NT2/D1 (cell line): ENCODE measurements around the gene SHISAL2A.

ENCODE experiments used
- DNase-seq: peaks from one replicate; pipeline ENCODE4 v3.0.0-alpha.2; 2011; ENCODE audit warnings: low read depth, low spot score
- H3K27me3 ChIP-seq: 2 replicates; pipeline ENCODE4 v1.6.0; 2011; ENCODE audit warnings: mild to moderate bottlenecking; ENCODE audit not compliant: insufficient read length, insufficient read depth
- H3K36me3 ChIP-seq: 2 replicates; pipeline ENCODE4 v1.6.1; 2011; ENCODE audit warnings: mild to moderate bottlenecking, low read length, mixed read lengths; ENCODE audit not compliant: insufficient read depth, insufficient read length
- H3K4me1 ChIP-seq: 2 replicates; pipeline ENCODE4 v1.5.1; 2011; ENCODE audit not compliant: insufficient read depth, insufficient read length
- H3K4me3 ChIP-seq: 2 replicates; pipeline ENCODE4 v1.5.1; 2011; ENCODE audit warnings: low read depth; ENCODE audit not compliant: insufficient read length
- H3K9ac ChIP-seq: 2 replicates; pipeline ENCODE4 v1.6.0; 2011; ENCODE audit warnings: low read depth; ENCODE audit not compliant: insufficient read length
- H3K9me3 ChIP-seq: 2 replicates; pipeline ENCODE4 v1.5.1; 2011; ENCODE audit warnings: mild to moderate bottlenecking, low read length; ENCODE audit not compliant: insufficient read depth
- SUZ12 ChIP-seq: IDR thresholded peaks from 2 replicates; pipeline ENCODE4 v1.6.1; 2011; ENCODE audit not compliant: insufficient read length, insufficient read depth; ENCODE audit errors: extremely low read depth
- YY1 ChIP-seq: IDR thresholded peaks from 2 replicates; pipeline ENCODE4 v1.6.1; 2011; ENCODE audit not compliant: insufficient read length, insufficient read depth
- ZNF274 ChIP-seq: IDR thresholded peaks from 2 replicates; pipeline ENCODE4 v1.6.1; 2011; ENCODE audit warnings: mild to moderate bottlenecking, low read depth, low read length

SHISAL2A gene

DNA sequence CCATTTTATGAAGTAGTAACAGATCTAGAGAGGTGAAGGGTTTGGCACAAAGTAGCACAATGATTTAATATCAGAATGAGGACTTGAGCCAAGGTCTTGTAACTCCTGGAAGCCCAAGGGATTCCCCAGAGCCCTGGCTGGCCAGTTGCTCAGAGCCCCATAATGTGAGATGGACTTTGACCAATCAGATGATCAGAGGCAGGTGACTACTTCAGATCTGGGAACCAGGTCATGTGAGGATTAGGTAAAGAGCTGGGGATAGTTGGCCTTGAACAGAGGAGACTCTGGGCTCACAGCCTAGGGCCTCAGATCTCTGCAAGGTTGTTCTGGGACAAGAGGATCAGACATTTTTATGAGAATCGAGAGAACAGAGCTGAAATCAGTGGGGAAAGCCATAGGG, 18.9 kb downstream of the SHISAL2A start:
- H3K27me3 ChIP-seq, result no peaks in the 10 kb centered on the region
- no peaks in the 10 kb centered on the region for H3K9me3 ChIP-seq
- no peak overlapping the region for H3K4me3 ChIP-seq
- no peaks in the 10 kb centered on the region for H3K36me3 ChIP-seq
- no peak overlapping the region for H3K9ac ChIP-seq
- DNase-seq, result no peak
- H3K4me1 ChIP-seq, result no peaks in the 10 kb centered on the region
- TF ChIP-seq YY1 (no peak), SUZ12 (no peak), ZNF274 (no peak)

DNA sequence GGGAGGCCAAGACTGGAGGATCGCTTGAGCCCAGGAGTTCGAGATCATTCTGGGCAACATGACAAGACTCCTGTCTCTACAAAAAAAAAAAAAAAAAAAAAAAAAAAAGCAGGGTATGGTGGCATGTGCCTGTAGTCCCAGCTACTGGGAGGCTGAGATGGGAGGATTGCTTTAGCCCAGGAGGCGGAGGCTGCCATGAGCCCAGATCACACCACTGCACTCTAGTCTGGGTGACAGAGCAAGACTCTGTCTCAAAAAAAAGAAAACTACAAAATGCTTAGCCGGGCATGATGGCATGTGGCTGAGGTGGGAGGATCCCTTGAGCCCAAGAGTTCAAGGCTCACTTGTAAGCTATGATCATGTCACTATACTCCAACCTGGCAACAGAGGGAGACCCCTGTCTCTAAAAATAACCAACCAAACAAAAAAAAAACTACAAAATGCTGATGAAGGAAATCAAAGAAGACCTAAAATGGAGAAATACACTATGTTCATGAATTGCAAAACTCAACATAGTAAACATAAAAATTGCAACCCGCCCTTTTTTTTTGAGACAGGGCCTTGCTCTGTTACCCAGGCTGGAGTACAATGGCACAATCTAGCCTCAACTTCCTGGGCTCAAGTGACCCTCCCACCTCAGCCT, 20.4 kb downstream of the SHISAL2A start:
- TF ChIP-seq SUZ12, result no peak
- TF ChIP-seq YY1, result no peak
- no peak for TF ChIP-seq ZNF274
- Histone ChIP-seq H3K4me1 (peaks cover under 1% of the 10 kb centered on the region), H3K36me3 (no peaks in the 10 kb centered on the region), H3K27me3 (no peaks in the 10 kb centered on the region), H3K9me3 (no peaks in the 10 kb centered on the region), H3K4me3 (no peak overlapping the region), H3K9ac (no peak overlapping the region)
- no peak for DNase-seq

- Histone ChIP-seq H3K27me3 (no peaks in the 10 kb centered on the region), H3K4me3 (no peak overlapping the region), H3K36me3 (no peaks in the 10 kb centered on the region), H3K4me1 (peaks cover 4% of the 10 kb centered on the region), H3K9ac (no peak overlapping the region), H3K9me3 (no peaks in the 10 kb centered on the region)
- DNase-seq, result no peak
- TF ChIP-seq YY1, result no peak
Measured at GRCh38 chr1:52654063-52654462, 21.1 kb downstream of the SHISAL2A start.

- H3K4me1 ChIP-seq, result peaks cover 15% of the 10 kb centered on the region
- no peaks in the 10 kb centered on the region for H3K36me3 ChIP-seq
- H3K9me3 ChIP-seq, result no peaks in the 10 kb centered on the region
- H3K27me3 ChIP-seq, result no peaks in the 10 kb centered on the region
- DNase-seq, result no peak
- H3K9ac ChIP-seq, result no peak overlapping the region
- TF ChIP-seq SUZ12 (no peak), ZNF274 (no peak), YY1 (no peak)
- no peak overlapping the region for H3K4me3 ChIP-seq
Measured at GRCh38 chr1:52657702-52658101, 24.7 kb downstream of the SHISAL2A start.

DNA sequence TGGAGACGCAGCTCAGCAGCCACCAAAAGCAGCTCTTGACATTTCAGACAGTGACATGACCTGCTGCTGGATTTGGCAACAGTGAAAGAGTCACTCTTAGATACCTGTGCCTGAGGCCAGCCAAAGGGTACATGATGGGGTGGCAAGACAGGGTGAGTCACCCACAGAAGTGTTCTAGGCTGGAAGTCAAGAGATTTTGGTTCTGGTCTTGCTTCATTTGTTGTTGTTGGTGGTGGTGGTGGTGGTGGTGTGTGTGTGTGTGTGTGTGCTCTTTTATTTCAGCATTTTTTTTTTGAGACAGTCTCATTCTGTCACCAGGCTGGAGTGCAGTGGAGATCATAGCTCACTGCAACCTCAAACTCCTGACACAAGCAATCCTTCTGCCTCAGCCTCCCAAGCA, 25.8 kb downstream of the SHISAL2A start:
- no peak for TF ChIP-seq SUZ12
- TF ChIP-seq ZNF274, result no peak
- no peak for TF ChIP-seq YY1
- DNase-seq, result no peak
- no peak overlapping the region for H3K4me3 ChIP-seq
- no peaks in the 10 kb centered on the region for H3K36me3 ChIP-seq
- H3K27me3 ChIP-seq, result no peaks in the 10 kb centered on the region
- peaks cover 15% of the 10 kb centered on the region for H3K4me1 ChIP-seq
- no peaks in the 10 kb centered on the region for H3K9me3 ChIP-seq
- peak overlapping the region; percentile 34 for H3K9ac ChIP-seq

- Histone ChIP-seq H3K4me3 (no peak overlapping the region), H3K27me3 (no peaks in the 10 kb centered on the region), H3K4me1 (peaks cover 15% of the 10 kb centered on the region), H3K36me3 (no peaks in the 10 kb centered on the region), H3K9me3 (no peaks in the 10 kb centered on the region), H3K9ac (peak overlapping the region; percentile 34)
- no peak for DNase-seq
- TF ChIP-seq ZNF274, result no peak
- TF ChIP-seq SUZ12, result no peak
- TF ChIP-seq YY1, result no peak
Measured at GRCh38 chr1:52659356-52659755, 26.4 kb downstream of the SHISAL2A start.

DNA sequence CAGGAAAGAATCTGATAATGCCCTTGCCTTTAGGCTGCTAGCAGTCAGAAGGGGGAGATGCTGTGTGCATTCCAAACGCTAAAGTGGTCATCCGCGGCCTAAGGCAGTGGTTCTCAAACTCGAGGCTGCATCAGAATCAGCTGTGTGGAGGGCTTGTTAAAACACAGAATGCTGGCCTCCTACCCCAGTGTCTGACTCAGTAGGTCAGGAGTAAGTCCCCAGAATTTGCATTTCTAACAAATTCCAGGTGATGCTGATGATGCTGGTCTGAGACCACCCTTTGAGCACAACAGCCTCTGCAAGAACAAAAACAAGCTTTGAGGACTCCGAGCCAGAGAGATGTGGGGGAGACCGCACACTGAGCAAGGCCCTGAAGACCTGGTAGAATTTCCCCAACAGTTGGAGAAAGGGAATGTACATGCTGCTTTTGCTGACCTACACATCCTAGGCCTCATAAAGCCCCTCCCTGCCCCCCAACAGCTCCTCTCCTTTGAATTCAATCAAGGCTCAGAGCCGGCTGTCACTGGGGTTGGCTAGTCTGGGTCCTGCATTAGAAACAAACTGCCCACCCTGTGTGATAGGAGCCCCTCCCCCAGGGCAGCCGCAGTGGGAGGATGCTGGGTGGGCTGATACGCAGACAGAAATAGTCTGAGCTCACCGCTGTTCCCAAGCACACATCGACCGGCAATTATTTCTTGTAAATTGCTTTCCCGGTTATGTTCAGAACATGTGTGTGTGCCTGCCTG, 27.1 kb downstream of the SHISAL2A start:
- no peaks in the 10 kb centered on the region for H3K27me3 ChIP-seq
- peaks cover 17% of the 10 kb centered on the region for H3K4me1 ChIP-seq
- DNase-seq, result peak; percentile 90
- no peaks in the 10 kb centered on the region for H3K9me3 ChIP-seq
- H3K4me3 ChIP-seq, result no peak overlapping the region
- H3K36me3 ChIP-seq, result no peaks in the 10 kb centered on the region
- no peak for TF ChIP-seq SUZ12
- TF ChIP-seq ZNF274, result no peak
- no peak for TF ChIP-seq YY1
- peak overlapping the region; percentile 74 for H3K9ac ChIP-seq
